MM.1S (cell line): ENCODE results near the gene FGFBP3.

Experiments used
- CTCF ChIP-seq: fragments of 300-600 bp; sonication (generic); IDR thresholded peaks from 2 replicates; pipeline ENCODE4 v1.5.1; 2016; ENCODE audit warnings: antibody characterized with exemption, low read length, mixed read lengths
- EZH2 ChIP-seq: fragments of 300-600 bp; sonication (generic); optimal IDR thresholded peaks from 2 replicates; pipeline ENCODE3; 2017; ENCODE audit warnings: low read depth, mild to moderate bottlenecking, antibody characterized with exemption, low read length, mixed read lengths

GRCh38 chr10:91885362-91886079 lies 23.8 kb downstream of the FGFBP3 start:
- TF ChIP-seq EZH2 (no peak), CTCF (no peak)
